HepG2 (cell line): ENCODE results near the gene ATR. TPM values are rescaled to one million over a fixed set of nuclear protein-coding genes. Genes with fewer than 3 reads are reported as not detected.
A peak's percentile ranks its signal among the peaks of the same experiment; 100 is the strongest.

ENCODE experiments used
- ATRX ChIP-seq: sonication (generic); formaldehyde crosslinking; IDR thresholded peaks from 2 replicates; pipeline ENCODE4 v1.4.0; 2020; ENCODE audit warnings: missing genetic modification reagents, borderline replicate concordance
- CREB1 ChIP-seq, 2 experiments: fragments of 450-650 bp in 1 of 2; IDR thresholded peaks; 2 replicates each; pipeline ENCODE4 v1.6.1; 2016 to 2017; ENCODE audit warnings: control low read depth in 1 of 2, mild to moderate bottlenecking in 1 of 2, missing compliant biosample characterization in 1 of 2, missing genetic modification characterization in 1 of 2
- KLF6 ChIP-seq: IDR thresholded peaks from 2 replicates; pipeline ENCODE4 v1.8.0; 2016; ENCODE audit warnings: missing biosample characterization, missing genetic modification reagents
- MAFK ChIP-seq, 2 experiments: IDR thresholded peaks in 1 of 2; conservative IDR thresholded peaks in 1 of 2; 2 replicates each; pipeline ENCODE4 v1.6.1; 2011; ENCODE audit warnings: improper control_type of control experiment in 2 of 2, low read length in 2 of 2
- MXD4 ChIP-seq: IDR thresholded peaks from 2 replicates; pipeline ENCODE4 v1.6.1; 2016; ENCODE audit warnings: mild to moderate bottlenecking, missing biosample characterization, missing genetic modification reagents
- NCOA2 ChIP-seq: sonication (generic); formaldehyde crosslinking; IDR thresholded peaks from 2 replicates; pipeline ENCODE4 v1.8.0; 2022; ENCODE audit warnings: inconsistent platforms
- NCOR1 ChIP-seq: fragments of 200-600 bp; sonication (generic); IDR thresholded peaks from 2 replicates; pipeline ENCODE4 v1.7.0; 2017; ENCODE audit warnings: antibody characterized with exemption, low read length, borderline replicate concordance
- NKX3-1 ChIP-seq: sonication (generic); formaldehyde crosslinking; IDR thresholded peaks from 2 replicates; pipeline ENCODE4 v1.5.0; 2020; ENCODE audit warnings: missing genetic modification reagents
- PITX1 ChIP-seq: sonication (generic); formaldehyde crosslinking; IDR thresholded peaks from 2 replicates; pipeline ENCODE4 v1.5.1; 2020; ENCODE audit warnings: mild to moderate bottlenecking, missing genetic modification reagents
- SP2 ChIP-seq: sonication (generic); formaldehyde crosslinking; IDR thresholded peaks from 2 replicates; pipeline ENCODE4 v1.5.1; 2020; ENCODE audit warnings: mild to moderate bottlenecking, missing genetic modification reagents
- TAF15 ChIP-seq: fragments of 200-400 bp; formaldehyde crosslinking; IDR thresholded peaks from one replicate; pipeline ENCODE4 v1.6.1; 2018; ENCODE audit warnings: mild to moderate bottlenecking, low read depth, low read length; ENCODE audit not compliant: poor library complexity, severe bottlenecking
- ZFP90 ChIP-seq: sonication (generic); formaldehyde crosslinking; IDR thresholded peaks from 2 replicates; pipeline ENCODE4 v1.8.0; 2022; ENCODE audit warnings: missing genetic modification reagents, mild to moderate bottlenecking, inconsistent platforms, borderline replicate concordance
- ZFYVE20 ChIP-seq: sonication (generic); formaldehyde crosslinking; IDR thresholded peaks from 2 replicates; pipeline ENCODE4 v1.8.0; 2023; ENCODE audit warnings: low read depth, mild to moderate bottlenecking, moderate library complexity, missing genetic modification reagents, borderline replicate concordance
- ZNF101 ChIP-seq: sonication (generic); formaldehyde crosslinking; IDR thresholded peaks from 2 replicates; pipeline ENCODE4 v1.4.0; 2020; ENCODE audit warnings: mild to moderate bottlenecking, low read depth, missing genetic modification reagents, borderline replicate concordance
- ZNF143 ChIP-seq: sonication (generic); formaldehyde crosslinking; IDR thresholded peaks from 2 replicates; pipeline ENCODE4 v1.4.0; 2020; ENCODE audit warnings: missing genetic modification reagents
- ZNF382 ChIP-seq: sonication (generic); formaldehyde crosslinking; IDR thresholded peaks from 2 replicates; pipeline ENCODE4 v1.5.0; 2020; ENCODE audit warnings: missing genetic modification reagents, mild to moderate bottlenecking, borderline replicate concordance
- ZNF446 ChIP-seq: sonication (generic); formaldehyde crosslinking; IDR thresholded peaks from 2 replicates; pipeline ENCODE4 v1.5.0; 2020; ENCODE audit warnings: mild to moderate bottlenecking, missing genetic modification reagents
- ZNF674 ChIP-seq: sonication (generic); formaldehyde crosslinking; IDR thresholded peaks from 2 replicates; pipeline ENCODE4 v1.5.0; 2020; ENCODE audit warnings: low read depth, mild to moderate bottlenecking, missing genetic modification reagents
- ZNF75D ChIP-seq: sonication (generic); formaldehyde crosslinking; IDR thresholded peaks from 2 replicates; pipeline ENCODE4 v1.8.1; 2023; ENCODE audit warnings: missing genetic modification reagents, mild to moderate bottlenecking, borderline replicate concordance
- ZNF850 ChIP-seq: sonication (generic); formaldehyde crosslinking; conservative IDR thresholded peaks from 2 replicates; pipeline ENCODE4 v1.9.0; 2021; ENCODE audit warnings: mild to moderate bottlenecking, missing genetic modification reagents
- polyA plus RNA-seq, 8 experiments: library from polyadenylated mRNA; depleted of rRNA in 3 of 8; stranded (reverse) in 7 of 8; unstranded in 1 of 8; fragments of >200 nt; fragmentation: Illumina TruSeq in 4 of 8; extraction: Trizol in 4 of 8; gene quantifications; 2 replicates each; pipeline versions ENCODE4 v1.2.1 to v1.2.3, GENCODE V29; 2011 to 2016; ENCODE audit warnings: low read depth in 4 of 8, missing spikeins in 1 of 8, mixed read lengths in 1 of 8; ENCODE audit not compliant: insufficient read depth in 1 of 8
- total RNA-seq, 5 experiments: library from RNA; depleted of rRNA; stranded (reverse); fragments of >200 nt; fragmentation: Illumina TruSeq; extraction: Trizol; gene quantifications; 2 replicates each; pipeline ENCODE4 v1.2.3, GENCODE V29; 2016; ENCODE audit warnings: low read depth in 1 of 5
- TF ChIP-seq, protein P1 (sequence below), 2 experiments: IDR thresholded peaks; 2 replicates each; pipeline ENCODE4 v1.6.1; 2011 to 2012; ENCODE audit warnings: low read length in 2 of 2, borderline replicate concordance in 1 of 2, low read depth in 1 of 2, mild to moderate bottlenecking in 1 of 2, moderate library complexity in 1 of 2
- TF ChIP-seq, protein P2 (sequence below): sonication (generic); formaldehyde crosslinking; conservative IDR thresholded peaks from 2 replicates; pipeline ENCODE4 v1.8.0; 2022; ENCODE audit warnings: low read depth, missing genetic modification reagents
- TF ChIP-seq, protein P3 (sequence below): sonication (generic); formaldehyde crosslinking; IDR thresholded peaks from 2 replicates; pipeline ENCODE4 v1.4.0; 2020; ENCODE audit warnings: mild to moderate bottlenecking, low read depth, missing genetic modification reagents

ATR gene
- total and polyA plus RNA-seq, 2 of the 13 experiments (the other 11 are each of a cell fraction or from before 2014, with no cell fraction given): 6.6 to 17.0 TPM

DNA sequence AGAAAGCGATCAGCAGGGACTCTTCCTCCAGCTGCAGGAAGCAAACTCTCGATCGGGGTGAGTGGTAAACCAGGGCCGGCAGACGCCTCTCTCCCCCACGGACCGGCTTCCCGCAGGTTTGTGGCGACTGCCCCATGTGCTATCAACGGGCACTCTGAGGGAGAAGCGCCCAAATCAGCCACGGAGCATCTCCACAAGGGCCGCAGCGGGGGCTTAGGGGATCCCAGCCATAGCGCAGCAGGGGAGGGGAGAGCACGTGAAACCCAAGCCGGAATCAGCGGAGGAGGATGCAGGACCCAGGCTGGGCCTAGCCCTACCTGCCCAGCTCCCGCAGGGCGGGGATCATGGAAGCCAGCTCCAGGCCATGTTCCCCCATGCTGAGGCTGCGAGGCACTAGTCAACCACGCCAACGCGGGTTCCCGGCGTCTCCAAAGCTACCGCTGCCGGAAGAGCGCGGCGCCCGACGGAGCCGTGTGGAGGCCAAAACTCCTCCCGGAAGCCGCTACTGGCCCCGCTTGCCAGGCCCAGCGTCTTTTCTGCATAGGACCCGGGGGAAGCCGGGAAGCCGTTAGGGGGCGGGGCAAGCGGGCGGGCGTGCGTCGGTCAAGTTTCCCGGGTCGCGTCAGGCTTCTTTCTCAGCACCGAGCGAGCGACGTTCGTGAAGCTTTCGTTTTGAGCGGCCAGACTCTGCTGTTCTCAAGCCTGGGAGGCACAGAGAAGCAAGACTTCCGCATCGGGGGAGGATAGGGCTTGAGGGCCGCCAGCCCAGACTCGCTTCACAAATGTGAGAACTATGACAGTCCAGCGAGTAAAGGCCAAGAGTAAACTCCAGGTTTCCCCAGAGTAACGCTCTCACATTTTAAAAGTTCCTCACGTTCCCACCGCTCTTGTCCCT lies at the start of gene ATR (continued):
- TF ChIP-seq, protein P1, sequence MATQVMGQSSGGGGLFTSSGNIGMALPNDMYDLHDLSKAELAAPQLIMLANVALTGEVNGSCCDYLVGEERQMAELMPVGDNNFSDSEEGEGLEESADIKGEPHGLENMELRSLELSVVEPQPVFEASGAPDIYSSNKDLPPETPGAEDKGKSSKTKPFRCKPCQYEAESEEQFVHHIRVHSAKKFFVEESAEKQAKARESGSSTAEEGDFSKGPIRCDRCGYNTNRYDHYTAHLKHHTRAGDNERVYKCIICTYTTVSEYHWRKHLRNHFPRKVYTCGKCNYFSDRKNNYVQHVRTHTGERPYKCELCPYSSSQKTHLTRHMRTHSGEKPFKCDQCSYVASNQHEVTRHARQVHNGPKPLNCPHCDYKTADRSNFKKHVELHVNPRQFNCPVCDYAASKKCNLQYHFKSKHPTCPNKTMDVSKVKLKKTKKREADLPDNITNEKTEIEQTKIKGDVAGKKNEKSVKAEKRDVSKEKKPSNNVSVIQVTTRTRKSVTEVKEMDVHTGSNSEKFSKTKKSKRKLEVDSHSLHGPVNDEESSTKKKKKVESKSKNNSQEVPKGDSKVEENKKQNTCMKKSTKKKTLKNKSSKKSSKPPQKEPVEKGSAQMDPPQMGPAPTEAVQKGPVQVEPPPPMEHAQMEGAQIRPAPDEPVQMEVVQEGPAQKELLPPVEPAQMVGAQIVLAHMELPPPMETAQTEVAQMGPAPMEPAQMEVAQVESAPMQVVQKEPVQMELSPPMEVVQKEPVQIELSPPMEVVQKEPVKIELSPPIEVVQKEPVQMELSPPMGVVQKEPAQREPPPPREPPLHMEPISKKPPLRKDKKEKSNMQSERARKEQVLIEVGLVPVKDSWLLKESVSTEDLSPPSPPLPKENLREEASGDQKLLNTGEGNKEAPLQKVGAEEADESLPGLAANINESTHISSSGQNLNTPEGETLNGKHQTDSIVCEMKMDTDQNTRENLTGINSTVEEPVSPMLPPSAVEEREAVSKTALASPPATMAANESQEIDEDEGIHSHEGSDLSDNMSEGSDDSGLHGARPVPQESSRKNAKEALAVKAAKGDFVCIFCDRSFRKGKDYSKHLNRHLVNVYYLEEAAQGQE (IDR thresholded peaks at IDR 0.05; ENCODE audit: borderline replicate concordance in 1 of 2, low read depth in 1 of 2, low read length in 2 of 2): peak in 1 of 2 experiments; percentile 70; a peak in 1 of 4 replicates
- TF ChIP-seq, protein P2, sequence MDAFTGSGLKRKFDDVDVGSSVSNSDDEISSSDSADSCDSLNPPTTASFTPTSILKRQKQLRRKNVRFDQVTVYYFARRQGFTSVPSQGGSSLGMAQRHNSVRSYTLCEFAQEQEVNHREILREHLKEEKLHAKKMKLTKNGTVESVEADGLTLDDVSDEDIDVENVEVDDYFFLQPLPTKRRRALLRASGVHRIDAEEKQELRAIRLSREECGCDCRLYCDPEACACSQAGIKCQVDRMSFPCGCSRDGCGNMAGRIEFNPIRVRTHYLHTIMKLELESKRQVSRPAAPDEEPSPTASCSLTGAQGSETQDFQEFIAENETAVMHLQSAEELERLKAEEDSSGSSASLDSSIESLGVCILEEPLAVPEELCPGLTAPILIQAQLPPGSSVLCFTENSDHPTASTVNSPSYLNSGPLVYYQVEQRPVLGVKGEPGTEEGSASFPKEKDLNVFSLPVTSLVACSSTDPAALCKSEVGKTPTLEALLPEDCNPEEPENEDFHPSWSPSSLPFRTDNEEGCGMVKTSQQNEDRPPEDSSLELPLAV (CRISPR knock-in tag): no peak
- TF ChIP-seq SP2 (CRISPR knock-in tag) (peak; percentile 71), ZNF850 (CRISPR knock-in tag) (0 out of 2 replicates have a peak, but pooled peaks have one; percentile 6), ZFYVE20 (CRISPR knock-in tag) (peak; percentile 88), MXD4 (CRISPR knock-in tag) (peak; percentile 98), NCOR1 (no peak; the same call in 1 of the 2 replicates), NCOA2 (peak; percentile 76), MAFK (conservative IDR thresholded peaks at IDR 0.05 in 1 of 2, IDR thresholded peaks at IDR 0.05 in 1 of 2; ENCODE audit: low read length in 2 of 2) (no peak), ATRX (no peak; the same call in 1 of the 2 replicates), ZNF446 (CRISPR knock-in tag) (no peak), PITX1 (peak; percentile 92), NKX3-1 (CRISPR knock-in tag) (peak; percentile 94), ZNF674 (CRISPR knock-in tag) (no peak), ZNF101 (no peak), ZNF382 (CRISPR knock-in tag) (no peak), TAF15 (no peak), ZNF75D (CRISPR knock-in tag) (no peak), KLF6 (peak; percentile 93), ZFP90 (CRISPR knock-in tag) (peak; percentile 94), CREB1 (IDR thresholded peaks at IDR 0.05) (peak; percentile 74), CREB1 (CRISPR knock-in tag; IDR thresholded peaks at IDR 0.05) (peak; percentile 80), ZNF143 (peak; percentile 73)
- TF ChIP-seq, protein P3, sequence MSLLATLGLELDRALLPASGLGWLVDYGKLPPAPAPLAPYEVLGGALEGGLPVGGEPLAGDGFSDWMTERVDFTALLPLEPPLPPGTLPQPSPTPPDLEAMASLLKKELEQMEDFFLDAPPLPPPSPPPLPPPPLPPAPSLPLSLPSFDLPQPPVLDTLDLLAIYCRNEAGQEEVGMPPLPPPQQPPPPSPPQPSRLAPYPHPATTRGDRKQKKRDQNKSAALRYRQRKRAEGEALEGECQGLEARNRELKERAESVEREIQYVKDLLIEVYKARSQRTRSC (CRISPR knock-in tag): 0 out of 2 replicates have a peak, but pooled peaks have one; percentile 62
